HCT116 (cell line): ENCODE results near the gene NR1H4. TPM values are rescaled to one million over a fixed set of nuclear protein-coding genes. Genes with fewer than 3 reads are reported as not detected.

Source experiments
- ATAC-seq: fragments of 200-7000 bp; cut with Tn5 transposase; 2 replicates; pipeline ENCODE4 v1.9.1; 2020; ENCODE audit warnings: mild to moderate bottlenecking, moderate library complexity
- BruUV-seq: library from RNA; stranded (reverse); fragments of 400-500 nt; replicated peaks from 2 replicates; lab custom pipeline; 2021; lab: Mats Ljungman, UMichigan
- CTCF ChIA-PET: fragments of 300-600 bp; sonication (Branson Sonifier 250); formaldehyde crosslinking; loops from one replicate; lab custom pipeline; 2021; ENCODE audit warnings: antibody characterized with exemption; lab: Charles Lee
- POLR2A ChIA-PET: fragments of 300-600, 350-600 bp; sonication (Branson Sonifier 250); formaldehyde crosslinking; loops from one replicate; lab custom pipeline; 2021; ENCODE audit warnings: antibody characterized with exemption; lab: Charles Lee
- RAD21 ChIA-PET, 2 experiments: fragments of 300-600 bp; sonication (Branson Sonifier 250); formaldehyde crosslinking; loops; one replicate each; lab custom pipeline; 2023; ENCODE audit warnings: low total read pairs in 2 of 2; ENCODE audit not compliant: uncharacterized antibody in 2 of 2, unreplicated experiment in 2 of 2, low non-redundant PET in 1 of 2; lab: Charles Lee
- DNase-seq: peaks from one replicate; pipeline ENCODE4 v3.0.0-alpha.2; 2010; ENCODE audit warnings: low read depth, low spot score
- H2AFZ ChIP-seq: fragments of 200-600 bp; shearing (Covaris generic), sonication (generic); 2 replicates; pipeline ENCODE4 v1.6.1; 2017; ENCODE audit warnings: low read depth, mixed run types, mixed read lengths, antibody characterized with exemption, low read length; ENCODE audit not compliant: poor library complexity, severe bottlenecking
- H3K27ac ChIP-seq: 2 replicates; pipeline ENCODE4 v1.5.1; 2012; ENCODE audit warnings: low read depth, low read length
- H3K27me3 ChIP-seq: fragments of 200-600 bp; sonication (generic); 2 replicates; pipeline ENCODE4 v1.6.1; 2016; ENCODE audit warnings: mixed run types, low read length, mixed read lengths; ENCODE audit not compliant: insufficient read depth
- H3K36me3 ChIP-seq, 2 experiments: fragments of 200-500 bp in 1 of 2; fragments of 200-600 bp in 1 of 2; sonication (Bioruptor generic) in 1 of 2; sonication (generic) in 1 of 2; 2 replicates each; pipeline versions ENCODE4 v1.5.1 to v1.6.1; 2014 to 2016; ENCODE audit warnings: low read length in 2 of 2, inconsistent platforms in 1 of 2, mixed read lengths in 1 of 2, mixed run types in 1 of 2; ENCODE audit not compliant: insufficient read depth in 2 of 2, control insufficient read depth in 1 of 2
- H3K4me1 ChIP-seq, 2 experiments: fragments of 200-600 bp in 1 of 2; sonication (generic) in 1 of 2; 2 replicates each; pipeline versions ENCODE4 v1.5.1 to v1.6.1; 2012 to 2017; ENCODE audit warnings: low read length in 2 of 2, inconsistent platforms in 1 of 2, mild to moderate bottlenecking in 1 of 2, mixed read lengths in 1 of 2, mixed run types in 1 of 2, moderate library complexity in 1 of 2; ENCODE audit not compliant: insufficient read depth in 2 of 2, control insufficient read depth in 1 of 2
- H3K4me2 ChIP-seq: fragments of 200-600 bp; sonication (generic); 2 replicates; pipeline ENCODE4 v1.6.1; 2017; ENCODE audit warnings: mixed run types, low read length, mixed read lengths
- H3K4me3 ChIP-seq, 2 experiments: fragments of 200-600 bp in 1 of 2; sonication (generic) in 1 of 2; replicated peaks in 1 of 2; 2 replicates each; pipeline ENCODE4 v1.5.1; 2011 to 2016; ENCODE audit warnings: low read length in 2 of 2, control low read depth in 1 of 2, low read depth in 1 of 2, mild to moderate bottlenecking in 1 of 2, mixed read lengths in 1 of 2, mixed run types in 1 of 2
- H3K79me2 ChIP-seq: fragments of 200-600 bp; sonication (generic); 2 replicates; pipeline ENCODE4 v1.6.1; 2017; ENCODE audit warnings: mild to moderate bottlenecking, mixed run types, low read length, moderate library complexity, mixed read lengths; ENCODE audit not compliant: insufficient read depth
- H3K9ac ChIP-seq: fragments of 200-600 bp; sonication (generic); 2 replicates; pipeline ENCODE4 v1.6.1; 2016; ENCODE audit warnings: low read length, mixed read lengths
- H3K9me2 ChIP-seq: fragments of 200-600 bp; sonication (generic), shearing (Covaris generic); 2 replicates; pipeline ENCODE4 v1.6.1; 2017; ENCODE audit warnings: mixed run types, mild to moderate bottlenecking, moderate library complexity; ENCODE audit not compliant: insufficient read depth
- H3K9me3 ChIP-seq, 2 experiments: fragments of 200-500 bp in 1 of 2; fragments of 200-600 bp in 1 of 2; sonication (Bioruptor generic) in 1 of 2; sonication (generic) in 1 of 2; 2 replicates each; pipeline ENCODE4 v1.6.1; 2014 to 2017; ENCODE audit warnings: low read length in 2 of 2, mixed read lengths in 2 of 2, inconsistent platforms in 1 of 2, low read depth in 1 of 2, mild to moderate bottlenecking in 1 of 2, mixed run types in 1 of 2, moderate library complexity in 1 of 2; ENCODE audit not compliant: control insufficient read depth in 1 of 2, insufficient read depth in 1 of 2
- H4K20me1 ChIP-seq: fragments of 200-600 bp; sonication (generic), shearing (Covaris generic); 2 replicates; pipeline ENCODE4 v1.6.1; 2017; ENCODE audit warnings: mixed run types, mild to moderate bottlenecking, moderate library complexity; ENCODE audit not compliant: insufficient read depth
- CBX3 ChIP-seq: IDR thresholded peaks from 2 replicates; pipeline ENCODE4 v1.6.1; 2012; ENCODE audit warnings: low read depth
- EGR1 ChIP-seq: IDR thresholded peaks from 2 replicates; pipeline ENCODE4 v1.6.1; 2012; ENCODE audit warnings: low read depth
- EZH2 ChIP-seq: fragments of 200-600 bp; sonication (generic); IDR thresholded peaks from 2 replicates; pipeline ENCODE4 v1.6.1; 2017; ENCODE audit warnings: antibody characterized with exemption, mixed run types
- EZH2phosphoT487 ChIP-seq: fragments of 200-600 bp; IDR thresholded peaks from 2 replicates; pipeline ENCODE4 v1.6.1; 2018; ENCODE audit warnings: antibody characterized with exemption, borderline replicate concordance
- FOSL1 ChIP-seq: IDR thresholded peaks from 2 replicates; pipeline ENCODE4 v1.6.1; 2012; ENCODE audit warnings: low read depth
- POLR2A ChIP-seq: IDR thresholded peaks from 2 replicates; pipeline ENCODE4 v1.7.0; 2011; ENCODE audit warnings: borderline replicate concordance; ENCODE audit not compliant: insufficient read depth, insufficient read length; ENCODE audit errors: extremely low read depth
- REST ChIP-seq: IDR thresholded peaks from 2 replicates; pipeline ENCODE4 v1.6.1; 2012; ENCODE audit warnings: low read depth
- SRF ChIP-seq: IDR thresholded peaks from 2 replicates; pipeline ENCODE4 v1.6.1; 2012; ENCODE audit warnings: low read depth
- ZBTB33 ChIP-seq: IDR thresholded peaks from 2 replicates; pipeline ENCODE4 v1.6.1; 2011; ENCODE audit warnings: mild to moderate bottlenecking, low read length, moderate library complexity; ENCODE audit not compliant: insufficient replicate concordance; ENCODE audit errors: extremely low read depth
- intact Hi-C: fragments of 100-400 bp; cut with micrococcal nuclease; formaldehyde crosslinking; loops from 2 replicates; pipeline ENCODE4 v1.10.0; 2022
- total RNA-seq: library from RNA; stranded (reverse); gene quantifications from one replicate; pipeline ENCODE4 v1.2.1, GENCODE V29; 2021; ENCODE audit not compliant: unreplicated experiment

The NR1H4 gene
- total RNA-seq, 1 experiment from 2014 or later = not detected

GRCh38 chr12:100584256-100584655 is 110.6 kb downstream of the NR1H4 start (continued):
- TF ChIP-seq EZH2 (no peak), SRF (no peak), EGR1 (no peak), REST (no peak), POLR2A (no peak), ZBTB33 (no peak)

- TF ChIP-seq REST = no peak
- TF ChIP-seq EZH2phosphoT487 = no peak
- no peak for TF ChIP-seq CBX3
- no peak for TF ChIP-seq FOSL1
Observed at GRCh38 chr12:100591979-100592378, 118.3 kb downstream of the NR1H4 start.

More at GRCh38 chr12:100591979-100592378, 118.3 kb downstream of the NR1H4 start:
- DNase-seq (no peak), ATAC-seq (no peak)
- Histone ChIP-seq H3K27ac (no peak overlapping the region), H3K36me3 (no peaks in the 10 kb centered on the region), H3K4me2 (no peak overlapping the region), H2AFZ (no peak overlapping the region), H3K9me3 (no peaks in the 10 kb centered on the region), H3K9ac (no peak overlapping the region), H3K4me3 (no peak overlapping the region), H3K79me2 (peaks cover 26% of the 10 kb centered on the region; the same call in 1 of the 2 replicates), H3K4me1 (no peaks in the 10 kb centered on the region), H4K20me1 (no peaks in the 10 kb centered on the region), H3K27me3 (no peaks in the 10 kb centered on the region), H3K9me2 (no peaks in the 10 kb centered on the region)
- ChIA-PET CTCF (no interaction called here), POLR2A (no interaction called here), RAD21 (no interaction called here)
- intact Hi-C loops = no loop called here
- BruUV-seq = no TSS peak
